ENCODE results near the gene HLA-DPA1. TPM values are rescaled to one million over a fixed set of nuclear protein-coding genes. Genes with fewer than 3 reads are reported as not detected.
"Not testable (repeated sequence)": the region's sequence is repeated elsewhere in the genome, so short reads cannot be mapped to it uniquely, and the experiment has no call there.

Gene HLA-DPA1
- total RNA-seq, 5 donors from 2014 or later (not counting 1 experiment from before 2014, with no cell fraction given), result 29.6 to 68.4 (median 35.9) TPM

- DNase-seq (no peak), ATAC-seq (replicated peaks in 1 of 4) (no peak)
- no peaks in the 10 kb centered on the region for H3K36me3 Mint-ChIP-seq
- no peak overlapping the region for H3K4me3 ChIP-seq (ENCODE audit: control insufficient read depth in 1 of 2, extremely low read depth in 1 of 2, low read length in 1 of 2)
- H3K9me3 ChIP-seq, result no peaks in the 10 kb centered on the region
- CTCF ChIA-PET, result no interaction called here
- POLR2A ChIA-PET, result interaction anchor here in 1 of 2 donors (0.7 kb wide), 1 partner anchor 27 kb away, joined by 3 read pairs; no protein-coding TSS in a partner anchor
- no peak overlapping the region for H3K4me3 Mint-ChIP-seq
- H3K27ac Mint-ChIP-seq, result no peak overlapping the region
- H3K4me1 Mint-ChIP-seq, result no peaks in the 10 kb centered on the region
- peaks cover 0 to 24% of the 10 kb centered on the region in 2 experiments for H3K27me3 ChIP-seq (replicated peaks in 1 of 2; ENCODE audit: control insufficient read depth in 2 of 2, extremely low read depth in 1 of 2, insufficient read depth in 2 of 2, low read length in 1 of 2)
- H3K27ac ChIP-seq (ENCODE audit: low read length), result no peak overlapping the region
- H3K27me3 Mint-ChIP-seq, result peaks cover 57 to 64% of the 10 kb centered on the region in 2 donors
- H3K4me1 ChIP-seq (ENCODE audit: control insufficient read depth in 1 of 2, extremely low read depth in 1 of 2, insufficient read depth in 2 of 2, low read length in 2 of 2), result no peaks in the 10 kb centered on the region
- WGBS (ENCODE audit: insufficient coverage), result no CpG with 5 or more reads among the region's 2 CpGs
- no peaks in the 10 kb centered on the region for H3K36me3 ChIP-seq (ENCODE audit: control insufficient read depth in 2 of 2, extremely low read depth in 1 of 2, insufficient read depth in 1 of 2, low read length in 1 of 2)
- H3K9me3 Mint-ChIP-seq, result peaks cover 0 to 10% (median 0%) of the 10 kb centered on the region in 3 donors
Measured at GRCh38 chr6:33107641-33108040, 34.2 kb upstream of the HLA-DPA1 start.

- Mint-ChIP-seq H3K4me3 (no peak overlapping the region), H3K27me3 (peaks cover 50 to 56% of the 10 kb centered on the region in 2 donors), H3K36me3 (no peaks in the 10 kb centered on the region), H3K4me1 (no peaks in the 10 kb centered on the region), H3K27ac (no peak overlapping the region), H3K9me3 (peaks cover 9 to 12% (median 10%) of the 10 kb centered on the region in 3 donors)
- H3K4me1 ChIP-seq (ENCODE audit: control insufficient read depth in 1 of 2, extremely low read depth in 1 of 2, insufficient read depth in 2 of 2, low read length in 2 of 2), result no peaks in the 10 kb centered on the region
- H3K36me3 ChIP-seq (ENCODE audit: control insufficient read depth in 2 of 2, extremely low read depth in 1 of 2, insufficient read depth in 1 of 2, low read length in 1 of 2), result no peaks in the 10 kb centered on the region
- ATAC-seq (replicated peaks in 1 of 4) (no peak), DNase-seq (no peak)
- peaks cover 0 to 18% of the 10 kb centered on the region in 2 experiments for H3K27me3 ChIP-seq (replicated peaks in 1 of 2; ENCODE audit: control insufficient read depth in 2 of 2, extremely low read depth in 1 of 2, insufficient read depth in 2 of 2, low read length in 1 of 2)
- 65% methylated on average over 5 of the region's 9 CpGs for WGBS (ENCODE audit: insufficient coverage)
- H3K9me3 ChIP-seq, result no peaks in the 10 kb centered on the region
- ChIA-PET CTCF (no interaction called here), POLR2A (no interaction called here)
- H3K4me3 ChIP-seq (ENCODE audit: control insufficient read depth in 1 of 2, extremely low read depth in 1 of 2, low read length in 1 of 2), result no peak overlapping the region
- H3K27ac ChIP-seq (ENCODE audit: low read length), result no peak overlapping the region
Measured at GRCh38 chr6:33105916-33106871, 32.7 kb upstream of the HLA-DPA1 start.

GRCh38 chr6:33105386-33105785 is 31.9 kb upstream of the HLA-DPA1 start:
- Histone ChIP-seq H3K27ac (ENCODE audit: low read length) (no peak overlapping the region), H3K4me3 (ENCODE audit: control insufficient read depth in 1 of 2, extremely low read depth in 1 of 2, low read length in 1 of 2) (no peak overlapping the region), H3K36me3 (ENCODE audit: control insufficient read depth in 2 of 2, extremely low read depth in 1 of 2, insufficient read depth in 1 of 2, low read length in 1 of 2) (no peaks in the 10 kb centered on the region), H3K9me3 (no peaks in the 10 kb centered on the region), H3K27me3 (replicated peaks in 1 of 2; ENCODE audit: control insufficient read depth in 2 of 2, extremely low read depth in 1 of 2, insufficient read depth in 2 of 2, low read length in 1 of 2) (peaks cover 0 to 18% of the 10 kb centered on the region in 2 experiments), H3K4me1 (ENCODE audit: control insufficient read depth in 1 of 2, extremely low read depth in 1 of 2, insufficient read depth in 2 of 2, low read length in 2 of 2) (no peaks in the 10 kb centered on the region)
- H3K36me3 Mint-ChIP-seq, result no peaks in the 10 kb centered on the region
- POLR2A ChIA-PET, result no interaction called here
- no peak overlapping the region for H3K4me3 Mint-ChIP-seq
- WGBS (ENCODE audit: insufficient coverage), result 96% methylated on average over 3 of the region's 3 CpGs
- H3K27ac Mint-ChIP-seq, result no peak overlapping the region
- ATAC-seq (replicated peaks in 1 of 4) (no peak), DNase-seq (no peak)
- peaks cover 46 to 50% of the 10 kb centered on the region in 2 donors for H3K27me3 Mint-ChIP-seq
- H3K4me1 Mint-ChIP-seq, result no peaks in the 10 kb centered on the region
- peaks cover 10 to 20% (median 17%) of the 10 kb centered on the region in 3 donors for H3K9me3 Mint-ChIP-seq
- CTCF ChIA-PET, result no interaction called here

- Histone ChIP-seq H3K4me3 (ENCODE audit: control insufficient read depth in 1 of 2, extremely low read depth in 1 of 2, low read length in 1 of 2) (no peak overlapping the region), H3K9me3 (no peaks in the 10 kb centered on the region), H3K27me3 (replicated peaks in 1 of 2; ENCODE audit: control insufficient read depth in 2 of 2, extremely low read depth in 1 of 2, insufficient read depth in 2 of 2, low read length in 1 of 2) (peaks cover 0 to 18% of the 10 kb centered on the region in 2 experiments), H3K36me3 (ENCODE audit: control insufficient read depth in 2 of 2, extremely low read depth in 1 of 2, insufficient read depth in 1 of 2, low read length in 1 of 2) (no peaks in the 10 kb centered on the region), H3K4me1 (ENCODE audit: control insufficient read depth in 1 of 2, extremely low read depth in 1 of 2, insufficient read depth in 2 of 2, low read length in 2 of 2) (no peaks in the 10 kb centered on the region), H3K27ac (ENCODE audit: low read length) (no peak overlapping the region)
- Mint-ChIP-seq H3K27me3 (peaks cover 41 to 45% of the 10 kb centered on the region in 2 donors), H3K9me3 (peaks cover 10 to 25% (median 22%) of the 10 kb centered on the region in 3 donors), H3K27ac (no peak overlapping the region), H3K36me3 (no peaks in the 10 kb centered on the region), H3K4me3 (no peak overlapping the region), H3K4me1 (no peaks in the 10 kb centered on the region)
- 100% methylated on average over 1 of the region's 1 CpG for WGBS (ENCODE audit: insufficient coverage)
- CTCF ChIA-PET, result no interaction called here
- ATAC-seq (replicated peaks in 1 of 4) (no peak), DNase-seq (no peak)
- POLR2A ChIA-PET, result no interaction called here
Measured at GRCh38 chr6:33104887-33105286, 31.4 kb upstream of the HLA-DPA1 start.

- ATAC-seq (replicated peaks in 1 of 4), result no peak
- H3K4me3 Mint-ChIP-seq, result no peak overlapping the region
Measured at GRCh38 chr6:33103776-33104175, 30.3 kb upstream of the HLA-DPA1 start.

GRCh38 chr6:33101121-33101737 is 27.8 kb upstream of the HLA-DPA1 start:
- H3K9me3 ChIP-seq; ATAC-seq (replicated peaks in 1 of 4); H3K4me1 Mint-ChIP-seq; POLR2A ChIA-PET; DNase-seq; H3K4me1 ChIP-seq (ENCODE audit: control insufficient read depth in 1 of 2, extremely low read depth in 1 of 2, insufficient read depth in 2 of 2, low read length in 2 of 2); CTCF ChIA-PET; H3K27ac Mint-ChIP-seq; H3K36me3 ChIP-seq (ENCODE audit: control insufficient read depth in 2 of 2, extremely low read depth in 1 of 2, insufficient read depth in 1 of 2, low read length in 1 of 2); H3K36me3 Mint-ChIP-seq; H3K27ac ChIP-seq (ENCODE audit: low read length); H3K4me3 ChIP-seq (ENCODE audit: control insufficient read depth in 1 of 2, extremely low read depth in 1 of 2, low read length in 1 of 2); H3K4me3 Mint-ChIP-seq: not testable (repeated sequence)
- Mint-ChIP-seq H3K9me3 (peaks cover 10 to 51% (median 39%) of the 10 kb centered on the region in 3 donors), H3K27me3 (peaks cover 21 to 37% of the 10 kb centered on the region in 2 donors)
- H3K27me3 ChIP-seq (replicated peaks in 1 of 2; ENCODE audit: control insufficient read depth in 2 of 2, extremely low read depth in 1 of 2, insufficient read depth in 2 of 2, low read length in 1 of 2), result peaks cover 0 to 24% of the 10 kb centered on the region in 2 experiments
- WGBS (ENCODE audit: insufficient coverage), result 82% methylated on average over 4 of the region's 5 CpGs

More at GRCh38 chr6:33103776-33104175, 30.3 kb upstream of the HLA-DPA1 start:
- 42% methylated on average over 3 of the region's 3 CpGs for WGBS (ENCODE audit: insufficient coverage)
- no peak overlapping the region for H3K4me3 ChIP-seq (ENCODE audit: control insufficient read depth in 1 of 2, extremely low read depth in 1 of 2, low read length in 1 of 2)
- H3K27ac ChIP-seq (ENCODE audit: low read length), result no peak overlapping the region
- H3K9me3 Mint-ChIP-seq, result peaks cover 10 to 36% (median 27%) of the 10 kb centered on the region in 3 donors
- no peaks in the 10 kb centered on the region for H3K4me1 Mint-ChIP-seq
- no peaks in the 10 kb centered on the region for H3K4me1 ChIP-seq (ENCODE audit: control insufficient read depth in 1 of 2, extremely low read depth in 1 of 2, insufficient read depth in 2 of 2, low read length in 2 of 2)
- peaks cover 31 to 37% of the 10 kb centered on the region in 2 donors for H3K27me3 Mint-ChIP-seq
- CTCF ChIA-PET, result no interaction called here
- no peaks in the 10 kb centered on the region for H3K9me3 ChIP-seq
- no peak for DNase-seq
- H3K27ac Mint-ChIP-seq, result no peak overlapping the region
- H3K36me3 Mint-ChIP-seq, result no peaks in the 10 kb centered on the region
- H3K36me3 ChIP-seq (ENCODE audit: control insufficient read depth in 2 of 2, extremely low read depth in 1 of 2, insufficient read depth in 1 of 2, low read length in 1 of 2), result no peaks in the 10 kb centered on the region
- POLR2A ChIA-PET, result no interaction called here
- peaks cover 0 to 18% of the 10 kb centered on the region in 2 experiments for H3K27me3 ChIP-seq (replicated peaks in 1 of 2; ENCODE audit: control insufficient read depth in 2 of 2, extremely low read depth in 1 of 2, insufficient read depth in 2 of 2, low read length in 1 of 2)
